ENCODE measurements around the gene ZMYND8.
"Not testable (repeated sequence)": the region's sequence is repeated elsewhere in the genome, so short reads cannot be mapped to it uniquely, and the experiment has no call there.

Gene ZMYND8

DNA sequence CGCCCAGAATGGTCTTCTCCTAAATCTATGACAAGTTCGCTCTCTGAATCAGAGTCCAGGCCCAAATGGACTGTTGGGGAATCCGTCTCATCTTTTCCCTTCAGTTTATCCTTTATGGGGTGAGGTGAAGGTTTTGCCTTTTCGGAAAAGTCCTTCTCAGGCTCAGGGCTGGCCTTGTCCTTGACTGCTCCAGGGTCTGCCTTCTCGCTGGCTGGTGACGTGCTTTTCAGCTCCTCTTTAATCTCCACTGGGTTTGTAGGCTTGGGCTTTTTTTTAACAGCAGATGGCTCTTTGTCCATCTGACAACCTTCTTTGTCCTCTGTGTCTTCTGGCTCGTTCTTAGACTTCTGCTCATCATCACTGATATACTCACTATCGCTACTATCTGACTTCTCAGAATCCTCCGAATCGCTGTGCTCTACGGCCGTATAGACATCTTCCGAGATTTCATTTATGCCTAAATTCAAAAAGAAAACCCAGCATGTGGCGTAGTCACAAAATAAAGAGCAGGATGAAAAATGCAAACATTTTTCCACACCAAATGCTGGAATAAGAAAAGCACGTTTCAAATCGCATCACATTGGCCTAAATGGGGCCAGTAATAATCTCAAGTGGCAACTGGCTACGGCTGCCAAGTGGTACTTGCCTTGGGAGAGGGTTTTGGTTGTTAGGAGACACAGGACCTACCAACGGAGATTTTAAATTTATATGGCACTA lies 110.3 kb downstream of the ZMYND8 start:
- DNase-seq (ENCODE audit: low read depth, low spot score), result no peak

DNA sequence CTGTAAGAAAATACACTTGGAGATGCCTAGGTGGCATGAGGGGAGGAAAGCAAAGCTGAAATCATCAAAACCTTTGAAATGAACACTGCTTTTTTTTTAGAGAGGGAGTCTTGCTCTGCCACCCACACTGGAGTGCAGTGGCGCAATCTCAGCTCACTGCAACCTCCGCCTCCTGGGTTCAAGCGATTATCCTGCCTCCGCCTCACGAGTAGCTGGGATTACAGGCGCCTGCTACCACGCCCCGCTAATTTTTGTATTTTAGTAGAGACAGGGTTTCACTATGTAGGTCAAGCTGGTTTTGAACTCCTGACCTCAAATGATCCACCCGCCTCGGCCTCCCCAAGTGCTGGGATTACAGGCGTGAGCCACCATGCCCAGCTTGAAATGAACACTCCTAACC lies 111.3 kb downstream of the ZMYND8 start:
- DNase-seq (ENCODE audit: low read depth, low spot score), result not testable (repeated sequence)

DNA sequence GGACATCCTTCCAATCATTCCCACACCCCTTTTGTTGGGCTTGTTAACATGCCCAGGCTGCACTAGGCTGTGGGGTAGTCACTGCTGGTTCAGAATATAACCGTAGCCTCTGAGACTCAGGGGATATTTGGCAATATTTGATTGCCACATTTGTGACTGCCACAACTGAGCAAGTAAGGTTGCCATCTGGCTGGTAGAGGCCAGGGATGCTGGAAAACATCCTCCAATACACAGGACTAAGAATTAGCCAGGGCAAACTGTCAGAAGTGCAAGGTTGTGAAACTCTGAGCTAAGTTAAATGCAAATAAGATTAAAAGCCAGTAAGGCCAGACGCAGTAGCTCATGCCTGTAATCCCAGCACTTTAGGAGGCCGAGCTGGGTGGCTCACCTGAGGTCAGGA lies 112.0 kb downstream of the ZMYND8 start:
- DNase-seq (ENCODE audit: low read depth, low spot score), result no peak

DNA sequence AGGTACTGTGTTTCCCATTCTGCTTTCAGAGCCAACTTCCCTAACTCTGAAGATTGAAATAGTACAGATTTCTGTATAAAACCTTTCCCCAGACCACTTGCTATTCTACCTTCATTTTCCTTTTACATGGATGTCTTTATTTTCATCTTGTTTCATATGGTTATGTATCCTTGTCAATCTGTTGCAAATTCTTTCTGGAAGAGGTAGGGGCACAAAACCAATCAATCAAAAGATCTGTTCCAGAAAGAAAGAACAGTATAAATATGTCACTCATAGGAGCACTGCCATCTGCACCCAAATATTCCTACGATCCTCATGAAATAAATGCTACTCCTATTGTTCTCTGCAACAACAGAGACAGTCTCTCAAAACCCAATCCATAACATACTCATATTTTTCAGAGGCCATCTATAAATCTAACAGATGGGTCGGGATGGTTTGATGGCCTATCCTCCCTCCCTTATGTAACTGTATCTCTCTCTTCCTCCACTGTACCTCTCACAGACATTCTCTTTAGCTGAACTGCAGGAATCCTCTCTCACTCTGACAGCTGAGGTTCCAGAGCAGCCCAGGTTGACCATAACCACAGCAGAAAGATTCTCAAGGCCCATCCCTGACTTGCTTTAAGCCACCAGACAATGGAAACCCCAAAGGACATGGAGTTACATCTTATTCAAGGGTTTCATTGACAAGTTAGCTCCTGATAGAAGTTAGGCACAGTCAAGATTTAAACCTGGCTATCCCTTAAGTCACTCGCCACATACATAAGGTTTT lies 112.8 kb downstream of the ZMYND8 start:
- no peak for DNase-seq (ENCODE audit: low read depth, low spot score)

- no peak for DNase-seq (ENCODE audit: low read depth, low spot score)
Observed at GRCh38 chr20:47243003-47243402, 113.5 kb downstream of the ZMYND8 start.

DNA sequence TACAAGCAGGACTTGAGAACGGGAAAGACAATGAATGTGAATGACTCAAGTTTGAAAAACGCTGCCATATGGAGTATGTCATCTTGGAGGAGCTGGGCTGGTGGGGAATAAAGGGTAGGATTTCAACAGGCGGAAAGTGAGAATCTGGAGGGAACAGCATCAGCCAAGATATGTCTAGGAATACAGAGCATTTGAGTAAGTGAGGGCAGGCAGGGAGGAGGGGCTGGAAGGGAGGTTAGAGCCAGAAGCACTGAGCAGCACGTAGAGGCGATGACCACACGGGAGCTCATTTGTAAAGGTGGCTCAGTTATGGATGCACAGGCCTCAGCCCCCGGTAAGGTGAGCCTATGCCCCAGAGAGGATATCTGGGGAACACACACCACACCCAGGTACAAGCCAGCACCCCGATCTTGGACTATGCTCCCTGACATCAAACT lies 115.1 kb downstream of the ZMYND8 start:
- no peak for DNase-seq (ENCODE audit: low read depth, low spot score)

DNA sequence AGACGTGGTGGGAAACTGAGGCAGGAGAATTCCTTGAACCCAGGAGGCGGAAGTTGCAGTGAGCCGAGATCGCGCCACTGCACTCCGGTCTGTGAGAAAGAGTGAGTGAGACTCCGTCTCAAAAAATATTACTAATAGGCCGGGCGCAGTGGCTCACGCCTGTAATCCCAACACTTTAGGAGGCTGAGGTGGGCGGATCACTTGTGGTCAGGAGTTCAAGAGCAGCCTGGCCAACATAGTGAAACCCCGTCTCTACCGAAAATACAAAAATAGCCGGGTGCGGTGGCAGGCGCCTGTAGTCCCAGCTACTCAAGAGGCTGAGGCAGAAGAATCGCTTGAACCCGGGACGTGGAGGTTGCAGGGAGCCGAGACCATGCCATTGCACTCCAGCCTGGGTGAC lies 116.4 kb downstream of the ZMYND8 start:
- DNase-seq (ENCODE audit: low read depth, low spot score), result not testable (repeated sequence)

GRCh38 chr20:47239719-47240067 lies 116.8 kb downstream of the ZMYND8 start:
- no peak for DNase-seq (ENCODE audit: low read depth, low spot score)

- DNase-seq (ENCODE audit: low read depth, low spot score), result no peak
Observed at GRCh38 chr20:47238780-47239718, 117.5 kb downstream of the ZMYND8 start.

DNA sequence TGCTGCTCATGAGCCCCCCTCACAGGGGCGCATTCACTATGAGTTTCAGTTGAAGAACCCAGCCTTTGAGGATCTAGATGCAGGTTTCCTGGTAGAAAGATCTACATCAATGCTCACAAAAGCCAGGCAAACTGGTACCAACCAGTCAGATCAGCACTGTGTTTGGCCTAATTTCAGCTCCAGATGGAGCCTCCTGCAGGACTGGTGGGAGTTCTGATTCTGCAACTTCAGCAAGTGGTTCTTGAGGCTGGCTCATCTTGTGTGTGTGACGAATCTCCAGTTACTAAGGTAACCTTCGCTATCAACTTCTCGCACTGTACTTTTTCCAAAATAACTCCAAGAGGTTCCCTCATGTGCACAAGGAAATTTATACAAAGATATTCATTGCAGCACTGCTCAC lies 118.8 kb downstream of the ZMYND8 start:
- no peak for DNase-seq (ENCODE audit: low read depth, low spot score)

- DNase-seq (ENCODE audit: low read depth, low spot score), result no peak
Observed at GRCh38 chr20:47236639-47236900, 119.9 kb downstream of the ZMYND8 start.

GRCh38 chr20:47235853-47236638 lies 120.5 kb downstream of the ZMYND8 start:
- DNase-seq (ENCODE audit: low read depth, low spot score), result no peak

GRCh38 chr20:47235111-47235510 lies 121.4 kb downstream of the ZMYND8 start:
- no peak for DNase-seq (ENCODE audit: low read depth, low spot score)

DNA sequence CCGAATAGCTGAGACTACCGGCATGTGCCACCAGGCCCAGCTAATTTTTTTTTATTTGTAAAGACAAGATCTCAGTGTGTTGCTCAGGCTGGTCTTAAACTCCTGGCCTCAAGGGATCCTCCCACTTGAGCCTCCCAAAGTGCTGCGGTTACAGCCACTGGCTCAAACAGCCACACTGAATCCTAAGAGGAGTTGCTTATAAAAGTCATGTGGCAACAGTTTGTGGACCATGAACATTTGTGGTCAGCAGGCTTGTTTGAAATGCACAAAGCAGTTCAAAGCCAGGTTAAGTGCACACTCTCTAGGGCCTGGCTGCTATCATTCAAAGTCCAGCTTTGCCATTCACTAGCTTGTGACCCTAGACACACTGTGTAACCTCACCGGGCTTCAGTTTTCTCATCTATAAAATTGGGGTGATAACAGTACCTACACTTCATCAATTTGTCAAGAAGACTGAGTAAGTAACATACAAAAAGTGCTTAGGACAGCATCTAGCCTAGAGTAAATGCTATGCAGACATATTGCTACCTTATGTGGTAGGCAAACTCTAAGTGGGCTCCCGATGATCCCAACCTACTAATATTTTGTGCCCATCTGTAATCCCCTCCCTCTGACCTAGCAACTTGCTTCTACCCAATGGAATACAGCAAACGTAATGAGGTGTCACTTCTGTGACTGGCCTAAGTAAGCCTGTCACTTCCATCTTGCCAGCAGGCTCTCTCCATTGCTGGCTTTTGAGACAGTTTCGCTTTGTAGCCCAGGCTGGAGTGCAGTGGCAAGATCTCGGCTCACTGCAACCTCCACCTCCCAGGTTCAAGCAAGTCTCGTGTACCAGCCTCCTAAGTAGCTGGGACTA lies 122.9 kb downstream of the ZMYND8 start:
- DNase-seq (ENCODE audit: low read depth, low spot score), result no peak

GRCh38 chr20:47232518-47232917 lies 124.0 kb downstream of the ZMYND8 start:
- DNase-seq (ENCODE audit: low read depth, low spot score), result no peak

DNA sequence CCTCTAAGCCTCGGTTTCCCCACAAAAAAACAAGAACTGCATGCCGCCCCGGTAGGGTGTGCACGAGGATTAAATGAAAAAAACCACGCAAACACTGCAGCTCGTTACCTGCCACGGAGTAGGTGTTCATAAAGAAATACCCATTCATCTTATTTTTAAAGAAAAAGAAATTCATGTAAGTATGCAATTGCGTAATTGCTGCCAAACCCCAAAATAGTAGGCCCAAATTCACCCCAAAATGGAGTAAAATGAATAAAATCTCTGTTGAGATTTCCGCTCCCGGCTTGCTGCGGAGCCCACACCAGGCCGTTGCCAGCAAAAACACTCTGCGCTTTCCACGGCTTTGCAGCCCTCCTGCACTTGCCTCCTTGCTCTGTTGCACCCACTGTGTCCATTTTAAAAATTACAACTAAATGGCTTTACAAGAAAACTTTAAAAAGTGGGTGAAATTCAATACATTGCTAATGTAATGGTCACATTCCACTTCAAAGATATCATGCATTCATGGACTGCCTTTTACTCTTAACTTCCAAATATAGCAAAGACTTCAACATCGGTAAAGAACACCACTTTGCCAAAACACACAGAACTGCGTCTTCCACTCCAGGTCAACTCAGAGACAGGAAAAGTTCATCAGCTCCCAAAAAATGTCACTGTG lies 125.0 kb downstream of the ZMYND8 start:
- no peak for DNase-seq (ENCODE audit: low read depth, low spot score)

- no peak for DNase-seq (ENCODE audit: low read depth, low spot score)
Observed at GRCh38 chr20:47230811-47231256, 125.7 kb downstream of the ZMYND8 start.

GRCh38 chr20:47228654-47229053 lies 127.8 kb downstream of the ZMYND8 start:
- DNase-seq (ENCODE audit: low read depth, low spot score), result no peak

GRCh38 chr20:47227576-47227975 lies 128.9 kb downstream of the ZMYND8 start:
- no peak for DNase-seq (ENCODE audit: low read depth, low spot score)

GRCh38 chr20:47227119-47227518 lies 129.4 kb downstream of the ZMYND8 start:
- DNase-seq (ENCODE audit: low read depth, low spot score), result no peak
